ENCODE data around the gene SRRD.
"Not testable (repeated sequence)": the region's sequence is repeated elsewhere in the genome, so short reads cannot be mapped to it uniquely, and the experiment has no call there.

Gene SRRD

GRCh38 chr22:26483439-26484359 lies at the start of gene SRRD, which contains the start of gene HPS4:
Gene SRRD (plus strand): TSS chr22:26483877. CDS start chr22:26483891, 14 bp downstream.
Gene HPS4 (minus strand): TSS chr22:26483783. CDS start chr22:26481762, 2,021 bp downstream.
- H3K4me3 ChIP-seq (ENCODE audit: low read length) = peak within 1 kb of the TSS; percentile 85
- peak; percentile 69 for DNase-seq (ENCODE audit: low read depth)
- TF ChIP-seq, protein P1, sequence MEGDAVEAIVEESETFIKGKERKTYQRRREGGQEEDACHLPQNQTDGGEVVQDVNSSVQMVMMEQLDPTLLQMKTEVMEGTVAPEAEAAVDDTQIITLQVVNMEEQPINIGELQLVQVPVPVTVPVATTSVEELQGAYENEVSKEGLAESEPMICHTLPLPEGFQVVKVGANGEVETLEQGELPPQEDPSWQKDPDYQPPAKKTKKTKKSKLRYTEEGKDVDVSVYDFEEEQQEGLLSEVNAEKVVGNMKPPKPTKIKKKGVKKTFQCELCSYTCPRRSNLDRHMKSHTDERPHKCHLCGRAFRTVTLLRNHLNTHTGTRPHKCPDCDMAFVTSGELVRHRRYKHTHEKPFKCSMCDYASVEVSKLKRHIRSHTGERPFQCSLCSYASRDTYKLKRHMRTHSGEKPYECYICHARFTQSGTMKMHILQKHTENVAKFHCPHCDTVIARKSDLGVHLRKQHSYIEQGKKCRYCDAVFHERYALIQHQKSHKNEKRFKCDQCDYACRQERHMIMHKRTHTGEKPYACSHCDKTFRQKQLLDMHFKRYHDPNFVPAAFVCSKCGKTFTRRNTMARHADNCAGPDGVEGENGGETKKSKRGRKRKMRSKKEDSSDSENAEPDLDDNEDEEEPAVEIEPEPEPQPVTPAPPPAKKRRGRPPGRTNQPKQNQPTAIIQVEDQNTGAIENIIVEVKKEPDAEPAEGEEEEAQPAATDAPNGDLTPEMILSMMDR (conservative IDR thresholded peaks at IDR 0.05; ENCODE audit: low read depth, low read length) = no peak

- H3K4me3 ChIP-seq (ENCODE audit: low read length) = no peak overlapping the region
- TF ChIP-seq, protein P1 (conservative IDR thresholded peaks at IDR 0.05; ENCODE audit: low read depth, low read length) = no peak
- no peak for DNase-seq (ENCODE audit: low read depth)
Observed at GRCh38 chr22:26435327-26436093, 48.2 kb upstream of the SRRD start.

DNA sequence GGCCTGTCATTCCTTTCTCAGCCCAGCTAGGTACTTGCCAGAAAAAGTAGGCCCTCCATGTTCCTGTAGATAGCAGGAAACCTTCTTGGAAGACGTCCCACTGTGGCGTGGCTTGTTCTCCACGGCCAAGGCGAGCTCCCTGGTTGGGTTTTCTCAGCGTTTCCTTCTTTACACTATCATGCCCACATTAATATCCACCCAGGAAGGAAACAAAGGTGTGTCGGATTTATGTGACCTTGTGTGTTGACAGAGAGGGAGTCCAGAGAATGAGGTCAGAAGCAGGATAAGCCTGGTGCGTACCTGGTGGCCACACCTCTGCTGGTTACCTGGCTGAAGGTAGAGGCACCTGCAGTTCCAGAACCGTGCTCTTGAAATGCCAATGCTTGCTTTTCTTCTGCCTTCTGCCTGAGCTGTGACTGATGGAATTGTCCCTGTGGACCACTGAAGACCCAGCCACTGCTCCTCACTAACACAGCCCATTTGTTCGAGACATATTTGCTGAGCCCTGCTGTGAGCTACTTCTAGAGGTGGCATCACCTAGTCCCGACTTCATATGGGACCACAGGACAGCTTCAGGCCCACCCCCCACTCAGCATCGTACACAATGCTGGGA lies 46.7 kb upstream of the SRRD start:
- DNase-seq (ENCODE audit: low read depth) = no peak
- no peak overlapping the region for H3K4me3 ChIP-seq (ENCODE audit: low read length)
- TF ChIP-seq, protein P1 (conservative IDR thresholded peaks at IDR 0.05; ENCODE audit: low read depth, low read length) = no peak

- DNase-seq (ENCODE audit: low read depth) = no peak
- no peak overlapping the region for H3K4me3 ChIP-seq (ENCODE audit: low read length)
- TF ChIP-seq, protein P1 (conservative IDR thresholded peaks at IDR 0.05; ENCODE audit: low read depth, low read length) = peak; percentile 2
Observed at GRCh38 chr22:26437694-26438392, 45.8 kb upstream of the SRRD start.

GRCh38 chr22:26438776-26439175 lies 44.9 kb upstream of the SRRD start:
- DNase-seq (ENCODE audit: low read depth); H3K4me3 ChIP-seq (ENCODE audit: low read length): not testable (repeated sequence)

- H3K4me3 ChIP-seq (ENCODE audit: low read length) = no peak overlapping the region
- TF ChIP-seq, protein P1 (conservative IDR thresholded peaks at IDR 0.05; ENCODE audit: low read depth, low read length) = no peak
- no peak for DNase-seq (ENCODE audit: low read depth)
Observed at GRCh38 chr22:26439559-26439958, 44.1 kb upstream of the SRRD start.
